Spleen (tissue), 13 donors: ENCODE results near the gene S100Z. TPM values are rescaled to one million over a fixed set of nuclear protein-coding genes. Genes with fewer than 3 reads are reported as not detected.
A peak's percentile ranks its signal among the peaks of the same experiment; 100 is the strongest.

Source experiments
- DNase-seq: peaks from one replicate; pipeline ENCODE4 v3.0.0-alpha.2; 2020
- H3K27ac ChIP-seq, 8 donors: fragments of 200-600 bp; sonication (generic) in 7 of 8; 1 replicate in 4 of 8; 2 replicates in 4 of 8; pipeline versions ENCODE4 v1.5.0 to v1.8.0; 2016 to 2021; ENCODE audit warnings: inconsistent platforms in 4 of 8, mild to moderate bottlenecking in 4 of 8, moderate library complexity in 1 of 8
- H3K27me3 ChIP-seq, 7 donors: fragments of 200-600 bp; sonication (generic) in 6 of 7; replicated peaks in 1 of 7; 1 replicate in 4 of 7; 2 replicates in 3 of 7; pipeline versions ENCODE4 v1.5.0 to v1.8.0; 2016 to 2021; ENCODE audit warnings: inconsistent platforms in 3 of 7, mild to moderate bottlenecking in 1 of 7
- H3K36me3 ChIP-seq, 6 donors: fragments of 200-600 bp; sonication (generic) in 5 of 6; 1 replicate in 4 of 6; 2 replicates in 2 of 6; pipeline versions ENCODE4 v1.5.0 to v1.8.0; 2016 to 2021; ENCODE audit warnings: inconsistent platforms in 2 of 6
- H3K4me1 ChIP-seq, 6 donors: fragments of 200-600 bp; sonication (generic) in 5 of 6; 1 replicate in 3 of 6; 2 replicates in 3 of 6; pipeline versions ENCODE4 v1.5.0 to v1.8.0; 2016 to 2021; ENCODE audit warnings: inconsistent platforms in 3 of 6
- H3K4me3 ChIP-seq, 8 donors: fragments of 200-600 bp; sonication (generic) in 7 of 8; 1 replicate in 4 of 8; 2 replicates in 4 of 8; pipeline versions ENCODE4 v1.5.0 to v1.8.0; 2016 to 2021; ENCODE audit warnings: inconsistent platforms in 4 of 8, mild to moderate bottlenecking in 4 of 8, moderate library complexity in 2 of 8
- H3K9me3 ChIP-seq, 8 donors: fragments of 200-600 bp; sonication (generic) in 7 of 8; 1 replicate in 4 of 8; 2 replicates in 4 of 8; pipeline versions ENCODE4 v1.5.0 to v1.8.0; 2016 to 2021; ENCODE audit warnings: inconsistent platforms in 4 of 8
- CTCF ChIP-seq, 11 experiments: fragments of 200-600 bp in 7 of 11; fragments of 450-650 bp in 4 of 11; sonication (generic) in 4 of 11; IDR thresholded peaks in 8 of 11; conservative IDR thresholded peaks in 3 of 11; 1 replicate in 7 of 11; 2 replicates in 4 of 11; pipeline versions ENCODE4 v1.4.0 to v1.8.0; 2016 to 2021; ENCODE audit warnings: antibody characterized with exemption in 11 of 11, inconsistent platforms in 4 of 11, mild to moderate bottlenecking in 1 of 11
- POLR2A ChIP-seq, 3 donors: fragments of 450-650 bp; IDR thresholded peaks; one replicate each; pipeline ENCODE4 v1.5.1; 2017; ENCODE audit warnings: antibody characterized with exemption in 3 of 3, mild to moderate bottlenecking in 1 of 3
- POLR2AphosphoS5 ChIP-seq, 3 donors: sonication (generic); formaldehyde crosslinking; IDR thresholded peaks; one replicate each; pipeline ENCODE4 v1.5.1; 2017; ENCODE audit warnings: antibody characterized with exemption in 3 of 3
- WGBS, 5 donors: extraction: QIAGEN DNeasy Blood & Tissue Kit in 3 of 5; methylation state at CpG; one replicate each; pipeline versions ENCODE4 v1.1.5 to v1.1.7; 2013 to 2018; 5-methylcytosine and 5-hydroxymethylcytosine counted together
- intact Hi-C: fragments of 100-400 bp; cut with DNase I; formaldehyde crosslinking; loops from one replicate; pipeline ENCODE4 v1.15.0; 2023; ENCODE audit warnings: low total_unique reads
- long read RNA-seq, 2 donors: transcript quantifications; one replicate each; lab custom pipeline, GENCODE V29; 2026
- polyA plus RNA-seq, 3 donors: library from polyadenylated mRNA; stranded (reverse); fragments of 200-250 nt; gene quantifications; one replicate each; pipeline ENCODE4 v1.2.1, GENCODE V29; 2013
- total RNA-seq, 7 donors: library from RNA; depleted of rRNA in 3 of 7; stranded (reverse); fragments of >200 nt in 3 of 7; fragmentation: NEBNext Ultra II Directional in 4 of 7; extraction: Animal tissue kit (Norgen Biotek cat#: 25700) in 4 of 7; gene quantifications; one replicate each; pipeline versions ENCODE4 v1.1.0 to v1.2.1, GENCODE V29; 2016 to 2021
- donor health status: healthy with polysubstance abuse.
- donor health status: DM: no; HTN: no; CAD: no; lungs with moderate emphysema.
- donor health status: DM: no; HTN: no; CAD: no.
- donor health status: Bipolar disorder and iron deficiency.
- donor health status: healthy.
- donor health status: DM: no; HTN: no; CAD: no.
- donor health status: DM: yes; HTN: yes; CAD: no.

S100Z gene
- total RNA-seq = 10 to 100 TPM in 3 of 7 donors, 1 to 10 TPM in 4; 2.3 to 21.7 (median 9.7) TPM
- polyA plus RNA-seq = 1 to 10 TPM; 2.2 to 2.7 (median 2.4) TPM
- long read RNA-seq, donor 1 = 0 reads
- long read RNA-seq, donor 2 = 0 reads

GRCh38 chr5:76849419-76850291 lies at the start of gene S100Z:
Gene S100Z (plus strand): TSS chr5:76850014. CDS start chr5:76875360, 25,346 bp downstream.
- H3K27me3 ChIP-seq = no peaks in the 10 kb centered on the region
- intact Hi-C loops = no loop called here
- H3K36me3 ChIP-seq = no peaks in the 10 kb centered on the region
- peak within 1 kb of the TSS in 5 of 8 donors; percentile 39 to 93 (median 88) for H3K27ac ChIP-seq
- TF ChIP-seq CTCF (IDR thresholded peaks at IDR 0.05 in 8 of 11, conservative IDR thresholded peaks at IDR 0.05 in 3 of 11) (no peak), POLR2AphosphoS5 (IDR thresholded peaks at IDR 0.05) (no peak), POLR2A (IDR thresholded peaks at IDR 0.05) (no peak)
- H3K4me1 ChIP-seq = peaks cover 0 to 59% (median 33%) of the 10 kb centered on the region in 6 donors
- no peaks in the 10 kb centered on the region for H3K9me3 ChIP-seq
- 50 to 57% (median 55%) methylated on average over 18 of the region's 18 CpGs for WGBS, 5 donors
- no peak for DNase-seq
- H3K4me3 ChIP-seq = peak within 1 kb of the TSS in 1 of 8 donors; percentile 33

- Histone ChIP-seq H3K36me3 (no peaks in the 10 kb centered on the region), H3K4me1 (peaks cover 0 to 9% (median 0%) of the 10 kb centered on the region in 6 donors), H3K27me3 (no peaks in the 10 kb centered on the region), H3K9me3 (no peaks in the 10 kb centered on the region), H3K27ac (no peak overlapping the region), H3K4me3 (no peak overlapping the region)
- no peak for TF ChIP-seq POLR2A (IDR thresholded peaks at IDR 0.05)
- TF ChIP-seq POLR2AphosphoS5 (IDR thresholded peaks at IDR 0.05) = no peak
- TF ChIP-seq CTCF (IDR thresholded peaks at IDR 0.05 in 8 of 11, conservative IDR thresholded peaks at IDR 0.05 in 3 of 11) = no peak
- intact Hi-C loops = no loop called here
- DNase-seq = peak; percentile 16
- 92 to 96% (median 95%) methylated on average over 3 of the region's 3 CpGs for WGBS, 5 donors
Measured at GRCh38 chr5:76800579-76800978, 49.2 kb upstream of the S100Z start.

- Histone ChIP-seq H3K4me1 (peaks cover 0 to 9% (median 0%) of the 10 kb centered on the region in 6 donors), H3K4me3 (no peak overlapping the region), H3K27ac (no peak overlapping the region), H3K27me3 (no peaks in the 10 kb centered on the region), H3K9me3 (no peaks in the 10 kb centered on the region), H3K36me3 (no peaks in the 10 kb centered on the region)
- WGBS, 5 donors = 55 to 84% (median 63%) methylated on average over 4 of the region's 4 CpGs
- intact Hi-C loops = no loop called here
- TF ChIP-seq POLR2AphosphoS5 (IDR thresholded peaks at IDR 0.05) (no peak), CTCF (IDR thresholded peaks at IDR 0.05 in 8 of 11, conservative IDR thresholded peaks at IDR 0.05 in 3 of 11) (no peak), POLR2A (IDR thresholded peaks at IDR 0.05) (no peak)
- no peak for DNase-seq
Measured at GRCh38 chr5:76801159-76801802, 48.5 kb upstream of the S100Z start.

GRCh38 chr5:76801803-76802195 lies 48.0 kb upstream of the S100Z start:
- Histone ChIP-seq H3K27me3 (no peaks in the 10 kb centered on the region), H3K27ac (no peak overlapping the region), H3K9me3 (no peaks in the 10 kb centered on the region), H3K4me1 (peaks cover 0 to 9% (median 0%) of the 10 kb centered on the region in 6 donors), H3K36me3 (no peaks in the 10 kb centered on the region), H3K4me3 (no peak overlapping the region)
- DNase-seq = no peak
- intact Hi-C loops = no loop called here
- no peak for TF ChIP-seq CTCF (IDR thresholded peaks at IDR 0.05 in 8 of 11, conservative IDR thresholded peaks at IDR 0.05 in 3 of 11)
- TF ChIP-seq POLR2AphosphoS5 (IDR thresholded peaks at IDR 0.05) = no peak
- TF ChIP-seq POLR2A (IDR thresholded peaks at IDR 0.05) = no peak
- WGBS, 5 donors = 77 to 93% (median 88%) methylated on average over 3 of the region's 3 CpGs
